HG03025 (cell line): ENCODE results near the gene ETNK2.

ENCODE experiments used
- ATAC-seq: cut with Tn5 transposase; IDR thresholded peaks from one replicate; pipeline ENCODE4 v1.9.1; 2021; ENCODE audit warnings: mild to moderate bottlenecking, moderate library complexity; ENCODE audit not compliant: unreplicated experiment, low FRiP score

The ETNK2 gene

GRCh38 chr1:204127597-204128242, 24.1 kb downstream of the ETNK2 start:
- ATAC-seq, result no peak

- no peak for ATAC-seq
These were observed 24.9 kb downstream of the ETNK2 start for GRCh38 chr1:204126956-204127355.

- ATAC-seq, result no peak
These were observed 25.5 kb downstream of the ETNK2 start for GRCh38 chr1:204126386-204126785.

GRCh38 chr1:204125759-204126351, 26.0 kb downstream of the ETNK2 start:
- no peak for ATAC-seq

GRCh38 chr1:204124639-204125038, 27.2 kb downstream of the ETNK2 start:
- ATAC-seq, result no peak

GRCh38 chr1:204123376-204123775, 28.5 kb downstream of the ETNK2 start:
- no peak for ATAC-seq

- ATAC-seq, result no peak
These were observed 29.8 kb downstream of the ETNK2 start for GRCh38 chr1:204121840-204122555.

- ATAC-seq, result no peak
These were observed 35.3 kb downstream of the ETNK2 start for GRCh38 chr1:204116539-204116938.

GRCh38 chr1:204115116-204115515, 36.7 kb downstream of the ETNK2 start:
- no peak for ATAC-seq

- no peak for ATAC-seq
These were observed 37.2 kb downstream of the ETNK2 start for GRCh38 chr1:204114606-204115005.

- ATAC-seq, result no peak
These were observed 37.9 kb downstream of the ETNK2 start for GRCh38 chr1:204113896-204114295.

GRCh38 chr1:204112876-204113730, 38.7 kb downstream of the ETNK2 start:
- no peak for ATAC-seq

GRCh38 chr1:204110894-204111633, 40.8 kb downstream of the ETNK2 start:
- no peak for ATAC-seq

- ATAC-seq, result no peak
These were observed 43.3 kb downstream of the ETNK2 start for GRCh38 chr1:204108312-204109141.

GRCh38 chr1:204107892-204108291, 44.0 kb downstream of the ETNK2 start:
- no peak for ATAC-seq

- no peak for ATAC-seq
These were observed 45.0 kb downstream of the ETNK2 start for GRCh38 chr1:204106825-204107224.

- no peak for ATAC-seq
These were observed 46.7 kb downstream of the ETNK2 start for GRCh38 chr1:204105131-204105515.

GRCh38 chr1:204104331-204105130, 47.3 kb downstream of the ETNK2 start:
- ATAC-seq, result no peak

GRCh38 chr1:204103431-204103741, 48.5 kb downstream of the ETNK2 start:
- no peak for ATAC-seq
